ENCODE data around the gene IRS1.
A peak's percentile ranks its signal among the peaks of the same experiment; 100 is the strongest.

Gene IRS1

DNA sequence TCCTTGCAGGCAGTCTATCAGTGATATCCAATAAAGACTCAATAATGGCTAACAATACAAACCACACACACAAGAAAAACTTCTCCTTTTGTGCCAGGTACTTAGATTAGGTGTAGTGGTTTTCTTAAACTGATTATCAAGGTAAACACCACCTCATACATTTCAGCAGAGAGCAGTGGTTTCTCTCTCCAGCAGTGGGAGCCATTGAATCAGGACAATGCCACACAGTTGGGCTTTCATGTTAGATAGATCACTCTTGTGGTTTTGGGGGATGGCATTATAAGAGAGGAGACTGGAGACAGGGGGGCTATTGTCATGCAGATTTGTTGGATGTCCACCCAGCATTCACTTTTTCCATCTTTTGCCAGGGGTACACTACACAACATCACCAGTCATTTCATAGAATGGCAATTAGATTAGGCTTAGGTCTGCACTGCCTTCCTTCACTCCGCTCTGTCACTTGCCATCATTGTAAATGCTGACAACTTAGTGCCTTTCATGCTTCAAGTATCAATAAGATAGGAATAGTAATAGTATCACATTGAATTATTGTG is 13.6 kb upstream of the IRS1 start:
- no peak for DNase-seq

DNA sequence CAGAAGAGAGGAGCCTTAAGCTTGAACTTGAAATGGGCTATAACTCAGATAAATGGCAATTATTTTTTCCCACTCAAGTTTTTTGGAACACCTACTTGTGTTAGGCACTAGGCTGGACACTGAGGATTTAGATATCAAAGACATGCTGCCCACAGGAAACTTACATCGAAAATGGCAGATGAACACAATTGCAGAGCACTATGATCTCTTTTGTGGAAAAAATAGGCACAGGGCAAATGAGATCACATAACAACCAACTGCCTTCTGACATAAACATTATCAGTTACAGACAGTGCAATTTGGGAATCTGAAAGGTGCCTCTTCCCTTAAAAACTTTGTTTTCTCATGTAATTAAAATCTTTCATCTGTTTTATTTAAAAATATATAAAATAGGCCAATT is 3.8 kb upstream of the IRS1 start:
- DNase-seq = no peak

DNA sequence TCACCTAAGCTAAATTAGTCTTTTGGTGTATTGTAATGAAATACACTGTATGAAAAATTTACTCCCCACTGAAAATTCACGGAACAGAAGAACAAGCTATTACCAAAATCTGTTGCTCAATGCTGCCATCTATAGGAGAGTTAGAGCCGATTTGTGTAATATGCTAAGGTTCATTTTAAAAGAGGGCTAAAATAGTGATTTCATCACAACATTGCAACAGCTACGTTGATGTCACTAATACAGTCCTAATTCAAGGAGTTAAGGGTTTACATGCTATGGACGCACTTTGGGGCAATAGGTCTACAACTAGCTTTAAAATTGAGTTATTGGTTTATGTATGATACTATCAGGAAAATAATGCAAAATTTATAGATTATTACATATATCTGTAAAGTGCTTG is 3.0 kb upstream of the IRS1 start:
- DNase-seq = no peak

DNA sequence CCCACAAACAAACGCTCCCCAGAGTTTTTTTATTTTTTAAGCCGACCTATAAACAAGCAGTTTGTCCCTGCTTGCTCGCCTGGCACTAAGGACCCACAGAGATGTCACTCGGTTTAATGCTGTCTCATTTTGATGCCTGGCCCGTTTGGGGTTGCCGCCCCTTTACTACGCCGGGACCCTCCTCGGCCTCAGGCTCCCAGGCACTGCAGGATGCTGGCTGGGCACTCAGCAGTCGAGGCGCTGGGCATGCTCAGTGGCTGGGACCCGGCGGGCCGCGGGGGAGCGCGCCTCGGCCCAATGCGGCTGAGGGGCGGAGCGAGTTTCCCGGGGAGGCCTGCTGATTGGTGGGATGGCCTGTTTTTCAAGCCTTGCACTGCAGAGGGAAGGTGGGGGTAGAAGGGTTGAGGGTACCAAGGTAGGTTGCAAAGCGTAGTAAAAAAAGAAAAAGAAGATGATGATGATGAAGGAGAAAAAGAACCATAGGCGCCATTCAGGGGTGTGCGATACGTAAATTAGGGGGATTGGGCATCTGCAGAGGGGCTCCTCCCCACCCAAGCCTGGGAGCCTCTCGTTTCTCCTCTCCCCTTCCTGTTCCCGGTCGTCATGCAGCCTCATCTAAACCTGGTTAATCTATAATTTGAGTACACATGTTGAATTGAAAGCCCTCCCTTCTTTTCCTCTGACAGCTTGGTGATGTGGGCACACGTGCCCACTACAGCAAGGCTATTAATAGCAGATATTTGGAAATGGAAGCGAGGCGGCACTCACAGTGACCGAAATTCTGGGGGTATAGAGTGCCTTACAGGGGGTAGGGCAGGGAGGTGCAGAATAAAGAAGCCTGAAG is 1.5 kb upstream of the IRS1 start:
- peak; percentile 86 for DNase-seq

DNA sequence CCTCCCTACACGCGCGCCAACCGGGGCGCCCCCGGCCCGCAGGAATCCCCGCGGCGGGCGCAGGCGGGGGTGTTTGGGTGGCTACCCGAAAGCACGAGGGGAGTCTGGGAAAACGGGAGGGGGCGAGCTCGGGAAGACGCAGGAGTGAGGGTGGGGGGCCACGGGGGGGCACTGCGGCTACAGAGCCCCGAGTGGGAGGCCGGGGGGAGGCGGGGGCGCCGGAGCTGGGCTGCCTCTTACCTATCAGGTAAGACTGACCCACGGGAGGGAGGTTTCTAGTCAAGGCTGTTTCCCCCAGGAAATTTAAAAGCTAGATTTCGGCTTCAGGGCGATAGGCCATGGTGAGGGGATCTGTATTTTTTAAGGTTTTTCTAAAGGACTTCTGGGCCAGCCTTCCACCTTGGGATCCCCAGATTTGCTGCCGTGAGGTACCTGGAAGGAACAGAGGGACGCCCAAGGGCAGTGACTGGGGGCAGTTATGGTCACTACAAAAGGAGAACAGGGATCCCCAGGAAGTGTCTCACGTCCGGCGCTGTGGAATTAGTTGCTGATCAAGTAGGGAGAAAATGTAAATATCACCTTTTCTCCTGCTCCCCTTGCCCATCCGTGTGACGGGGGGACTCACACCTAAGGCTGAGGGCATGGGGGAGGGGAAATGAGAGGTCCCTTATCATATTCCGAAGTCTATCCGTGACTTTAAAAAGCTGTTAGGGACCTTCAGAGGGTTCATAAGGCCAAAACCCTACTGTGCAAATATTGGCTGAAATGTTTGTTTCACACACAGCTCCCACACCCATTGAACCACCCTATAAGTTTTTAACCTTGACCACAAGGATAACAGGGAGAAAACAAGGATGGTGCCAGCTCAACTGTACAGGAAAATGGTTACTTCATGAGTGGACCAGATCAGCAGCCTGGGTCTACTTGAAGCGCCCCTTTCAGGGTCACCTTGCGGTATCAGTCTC is 638 bp upstream of the IRS1 start:
- no peak for DNase-seq

DNA sequence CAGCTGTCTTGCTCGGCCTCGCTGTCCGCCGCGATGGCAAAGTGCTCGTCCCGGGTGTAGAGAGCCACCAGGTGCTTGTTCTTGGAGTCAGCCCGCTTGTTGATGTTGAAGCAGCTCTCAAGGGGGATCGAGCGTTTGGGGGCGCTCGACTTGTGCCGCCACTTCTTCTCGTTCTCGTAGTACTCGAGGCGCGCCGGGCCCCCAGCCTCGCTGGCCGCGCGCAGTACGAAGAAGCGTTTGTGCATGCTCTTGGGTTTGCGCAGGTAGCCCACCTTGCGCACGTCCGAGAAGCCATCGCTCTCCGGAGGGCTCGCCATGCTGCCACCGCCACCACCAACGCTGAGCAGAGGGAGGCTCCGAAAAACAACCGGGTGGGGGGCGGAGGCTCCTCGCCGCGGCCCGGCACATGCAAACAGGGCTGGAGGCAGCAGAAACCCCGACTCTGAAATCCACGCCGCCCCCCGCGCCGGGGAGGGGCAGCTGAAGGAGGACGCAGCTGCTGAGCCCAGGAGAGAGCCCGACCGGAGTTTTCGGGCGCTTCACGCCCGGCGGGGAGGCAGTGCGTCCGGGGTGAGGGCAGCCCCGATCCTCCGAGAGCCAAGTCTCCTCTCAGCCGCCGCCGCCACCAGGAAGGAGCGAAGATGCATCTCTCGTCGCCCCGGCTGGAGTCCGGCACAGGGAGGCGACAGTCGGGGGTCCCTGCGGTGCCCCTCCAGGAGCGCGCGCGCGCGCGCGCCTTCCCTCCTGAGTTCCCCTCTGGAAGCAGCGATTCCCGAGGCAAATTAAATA is 1.0 kb downstream of the IRS1 start:
- DNase-seq = peak; percentile 78

DNA sequence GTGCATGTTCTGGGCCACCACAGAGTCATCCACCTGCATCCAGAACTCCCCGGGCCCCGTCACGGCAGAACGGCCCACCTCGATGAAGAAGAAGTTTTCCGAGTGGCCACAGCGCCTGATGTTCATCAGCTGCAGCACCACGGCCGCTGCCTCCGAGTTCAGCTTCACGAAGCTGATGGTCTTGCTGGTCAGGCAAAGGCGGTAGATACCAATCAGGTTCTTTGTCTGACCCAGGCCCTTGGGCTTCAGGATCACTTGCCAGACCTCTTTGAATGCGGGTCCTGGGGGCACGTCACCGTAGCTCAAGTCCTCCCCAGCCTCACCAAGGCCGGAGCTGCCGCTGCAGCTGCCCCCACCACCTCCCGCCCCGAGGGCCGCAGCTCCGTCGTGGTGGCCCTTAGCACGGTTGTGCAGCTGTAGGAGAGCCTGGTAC is 1.6 kb downstream of the IRS1 start:
- no peak for DNase-seq

DNA sequence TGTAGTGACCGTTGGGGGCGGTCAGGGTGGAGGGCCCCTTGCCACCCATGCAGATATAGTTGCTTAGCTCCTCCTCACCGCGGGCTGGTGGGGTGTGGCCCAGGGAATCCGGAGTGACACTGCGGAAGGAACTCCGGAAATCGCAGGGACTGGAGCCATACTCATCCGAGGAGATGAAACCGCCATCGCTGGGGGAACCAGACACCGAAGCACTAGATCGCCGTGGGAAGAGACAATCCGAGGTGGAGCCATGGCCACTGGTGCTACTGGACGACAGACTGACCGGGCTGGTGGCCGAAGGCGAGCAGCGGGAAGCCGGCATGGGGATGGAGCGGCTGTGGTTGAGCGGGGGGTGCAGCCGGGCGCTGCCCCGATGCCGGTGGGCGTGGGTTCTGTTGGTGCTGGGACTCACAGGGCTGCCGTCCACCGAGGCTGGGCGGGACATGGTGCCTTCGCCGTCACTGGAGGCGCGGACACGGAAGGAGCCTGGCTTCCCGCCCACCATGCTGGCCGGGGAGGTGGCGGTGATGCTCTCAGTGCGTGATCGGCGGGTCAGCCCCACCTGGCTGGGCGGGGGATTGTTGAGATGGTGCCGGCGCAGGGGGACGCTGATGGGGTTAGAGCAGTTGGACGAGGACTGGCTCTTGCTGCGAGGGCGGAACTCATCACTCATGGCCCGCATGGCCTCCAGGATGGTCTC is 2.2 kb downstream of the IRS1 start:
- DNase-seq = peak; percentile 35

DNA sequence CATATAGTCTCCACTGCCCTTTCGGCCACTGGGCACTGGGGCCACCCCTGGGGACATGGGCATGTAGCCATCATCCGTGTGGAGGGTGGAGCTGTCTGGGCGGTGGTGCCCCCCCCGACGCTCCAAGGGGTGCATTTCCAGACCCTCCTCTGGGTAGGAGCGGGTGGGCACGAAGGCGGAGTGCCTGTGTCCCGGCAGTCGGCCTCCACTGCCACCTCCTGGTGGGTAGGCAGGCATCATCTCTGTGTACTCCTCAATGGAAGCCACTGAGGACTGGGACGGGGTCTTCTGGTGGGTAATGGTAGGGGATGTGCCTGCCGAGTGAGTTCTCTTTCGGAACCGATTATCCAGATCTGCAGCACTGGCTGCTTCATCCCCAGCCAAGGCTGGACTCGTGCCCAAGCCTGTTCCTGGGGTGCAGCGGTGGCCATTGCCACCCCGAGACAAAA is 2.8 kb downstream of the IRS1 start:
- peak; percentile 46 for DNase-seq

DNA sequence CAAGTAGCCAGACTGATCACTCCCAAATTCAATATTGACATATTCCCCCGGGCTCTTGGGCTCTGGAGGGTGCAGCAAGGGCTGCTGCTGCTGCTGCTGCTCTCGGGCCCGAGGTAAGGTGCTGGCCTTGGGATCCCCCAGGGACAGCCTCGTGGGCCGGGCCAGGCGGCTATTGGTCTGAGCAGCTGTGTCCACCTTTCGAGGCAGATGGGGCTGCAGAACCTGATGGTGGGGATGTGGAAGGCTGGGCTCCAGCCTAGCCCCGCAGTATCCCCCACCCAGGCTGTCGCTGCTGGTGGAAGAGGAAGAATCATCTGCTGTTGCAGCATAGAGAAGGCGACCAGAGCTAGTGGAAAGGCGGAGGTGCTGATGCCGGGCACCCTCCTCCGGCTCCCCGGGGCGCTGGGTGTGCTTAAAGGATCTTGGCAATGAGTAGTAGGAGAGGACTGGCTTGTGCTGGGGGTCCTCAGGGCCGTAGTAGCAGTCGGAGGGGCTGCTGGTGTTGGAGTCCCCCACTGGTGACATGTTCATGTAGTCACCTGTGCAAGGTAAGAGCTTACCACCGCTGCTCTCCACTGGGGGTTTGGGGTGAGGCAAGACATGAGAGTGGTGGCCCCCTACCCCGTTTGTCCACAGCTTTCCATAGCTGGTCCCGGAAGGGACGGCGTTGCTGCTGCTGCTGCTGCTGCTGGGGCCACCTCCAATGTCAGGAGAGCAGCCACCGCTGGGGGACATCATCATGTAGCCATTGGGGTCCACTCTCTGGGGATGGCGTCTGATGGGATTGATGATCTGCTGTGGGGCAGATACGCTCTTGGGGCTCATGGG is 3.4 kb downstream of the IRS1 start:
- DNase-seq = peak; percentile 21

DNA sequence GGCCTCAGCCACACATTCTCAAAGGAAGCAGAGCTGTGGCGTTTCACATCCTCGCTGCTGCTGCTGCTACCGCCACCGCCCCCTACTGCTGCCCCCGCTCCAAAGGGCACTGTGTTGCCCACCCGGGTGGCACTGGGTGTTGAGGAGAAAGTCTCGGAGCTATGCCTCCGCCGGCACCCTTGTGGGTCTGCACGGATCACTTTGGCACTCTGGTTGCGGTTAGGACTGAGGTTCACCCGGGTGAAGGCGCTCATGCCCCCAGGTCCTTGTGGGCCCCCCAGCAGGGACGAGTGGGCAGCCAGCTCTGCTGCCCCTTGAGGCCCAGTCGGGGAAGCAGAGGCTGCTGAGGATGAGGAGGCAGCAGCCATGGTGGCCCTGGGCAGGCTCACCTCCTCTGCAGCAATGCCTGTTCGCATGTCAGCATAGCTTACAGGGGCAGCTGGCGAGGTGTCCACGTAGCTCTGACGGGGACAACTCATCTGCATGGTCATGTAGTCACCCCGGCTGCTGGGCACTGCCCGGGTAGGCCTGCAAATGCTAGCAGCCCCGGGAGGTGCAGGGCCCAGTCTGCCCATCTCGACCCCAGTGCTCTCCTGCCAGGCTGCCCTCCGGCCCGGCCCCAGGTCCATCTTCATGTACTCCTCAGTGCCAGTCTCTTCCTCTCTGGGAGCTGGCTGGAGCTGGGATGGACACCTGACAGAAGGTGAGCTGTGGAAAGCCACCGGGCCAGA is 4.2 kb downstream of the IRS1 start:
- DNase-seq = peak; percentile 32

DNA sequence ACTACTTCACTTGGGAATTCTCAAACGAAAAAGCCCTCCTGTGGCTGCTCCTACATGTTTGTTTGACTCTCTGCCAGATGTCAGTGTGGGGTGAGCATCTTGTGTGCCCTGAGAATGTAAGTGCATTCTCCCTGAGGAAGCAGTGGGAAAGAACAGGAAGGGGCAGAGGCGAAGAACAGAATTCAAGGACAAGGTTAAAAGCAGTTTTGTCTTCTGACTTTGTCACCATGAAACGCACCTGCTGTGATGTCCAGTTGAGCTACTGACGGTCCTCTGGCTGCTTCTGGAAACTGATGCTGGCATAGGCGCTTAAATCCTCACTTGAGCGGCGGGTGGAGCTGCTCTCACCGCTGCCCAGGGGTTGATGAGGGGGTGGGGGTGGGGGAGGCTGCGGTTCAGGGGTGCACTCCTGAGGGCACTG is 4.9 kb downstream of the IRS1 start:
- DNase-seq = peak; percentile 33

DNA sequence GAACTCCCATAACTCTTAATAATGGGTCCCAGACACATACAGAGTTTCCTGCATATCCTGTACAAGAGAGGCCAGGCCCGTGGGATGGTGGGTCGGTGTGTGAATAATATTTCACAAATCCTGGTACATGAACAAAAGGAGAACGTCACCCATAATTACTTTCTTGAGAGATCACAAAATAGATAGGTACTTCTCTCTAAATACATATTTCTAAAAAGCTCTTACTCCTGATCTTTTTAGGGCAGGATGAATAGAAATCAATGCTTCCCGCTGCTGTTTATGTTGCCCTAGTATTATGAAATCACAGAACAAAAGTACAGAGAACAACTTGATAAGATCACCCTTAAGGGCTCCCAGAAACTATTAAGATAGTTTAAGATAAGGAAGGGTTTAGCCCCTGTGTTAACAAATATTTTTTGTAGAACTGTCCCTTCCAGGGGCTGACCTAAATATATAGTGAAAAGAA is 5.4 kb downstream of the IRS1 start:
- DNase-seq = peak; percentile 27

DNA sequence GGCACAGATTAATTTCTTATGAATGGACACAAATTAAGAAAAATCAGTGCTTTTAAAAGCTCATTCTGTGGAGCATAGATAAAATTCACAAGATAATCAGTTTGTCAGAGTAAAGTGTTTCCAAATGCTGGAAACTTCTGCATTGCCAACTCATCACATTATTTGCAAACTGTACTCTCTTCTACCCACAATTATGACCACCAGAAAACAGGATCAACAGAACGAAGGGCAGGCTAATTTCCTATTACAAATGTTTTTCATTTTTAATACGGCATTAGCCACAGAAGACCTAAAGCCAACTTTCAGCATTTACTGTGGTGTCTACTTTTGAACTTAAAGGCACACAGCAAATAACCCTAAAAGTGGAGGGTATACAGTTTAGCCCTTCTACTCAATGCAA is 6.0 kb downstream of the IRS1 start:
- DNase-seq = no peak

DNA sequence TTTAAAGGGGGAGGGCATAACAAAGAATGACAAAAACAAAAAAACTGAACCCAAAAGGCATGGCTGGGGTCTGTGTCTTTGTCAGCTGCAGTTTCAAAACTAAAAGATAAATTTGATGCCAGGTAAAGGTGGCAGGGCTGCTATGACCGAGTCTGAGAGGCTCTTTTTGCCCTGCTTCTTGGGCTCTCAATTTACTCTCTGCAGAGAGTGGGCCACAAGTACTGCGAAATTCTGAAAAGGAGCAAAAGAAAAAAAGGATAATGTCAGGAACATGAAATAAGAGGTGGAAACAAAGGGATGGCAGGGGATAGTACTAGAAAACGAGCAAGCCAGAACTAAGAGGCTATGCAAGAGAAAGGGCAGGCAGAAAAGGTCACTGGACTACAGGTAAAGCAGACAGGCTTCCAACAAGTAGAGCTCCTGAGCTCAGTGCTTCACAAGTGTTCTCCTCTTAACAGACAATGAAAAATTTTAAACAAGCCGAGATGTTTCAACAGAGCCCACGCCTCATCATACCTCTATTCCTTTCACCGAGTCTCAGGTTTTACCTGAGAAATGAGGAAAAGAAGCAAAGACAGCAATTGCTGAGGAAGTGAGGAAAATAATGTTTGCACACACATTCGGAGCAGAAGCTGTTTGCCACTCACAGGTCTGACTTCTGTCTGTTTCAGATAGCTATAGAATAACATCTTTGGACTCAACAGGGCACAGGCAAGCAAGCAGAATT is 7.3 kb downstream of the IRS1 start:
- DNase-seq = peak; percentile 23

DNA sequence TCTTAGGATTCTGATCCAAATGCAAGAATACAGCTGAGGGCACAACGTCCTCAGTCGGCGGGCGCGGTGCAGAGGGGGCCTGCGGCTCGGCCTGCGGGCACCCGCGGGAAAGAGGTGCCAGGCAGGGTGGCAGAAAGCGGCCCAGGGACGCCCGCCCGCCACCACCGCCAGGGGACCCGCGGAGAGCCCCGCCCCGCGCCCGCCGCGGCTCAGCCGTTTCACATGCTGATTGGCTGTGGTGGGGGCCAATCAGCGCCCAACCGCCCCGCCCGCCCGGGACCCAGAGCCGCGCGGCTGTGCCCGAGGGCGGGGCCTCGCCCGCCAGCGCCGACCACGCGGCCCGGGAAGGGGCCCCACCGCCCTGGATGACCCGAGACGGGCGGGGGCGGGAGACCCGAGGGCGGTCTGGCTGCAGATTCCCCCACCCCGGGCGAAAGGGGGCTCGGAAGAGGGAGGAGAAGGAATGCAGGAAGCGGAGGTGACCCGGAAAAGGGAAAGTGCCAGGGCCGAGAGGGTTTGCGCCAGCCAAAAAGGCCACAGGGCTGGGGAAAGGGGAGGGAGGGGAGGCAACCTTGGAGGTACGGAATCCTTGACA is 8.0 kb downstream of the IRS1 start:
- DNase-seq = peak; percentile 93

DNA sequence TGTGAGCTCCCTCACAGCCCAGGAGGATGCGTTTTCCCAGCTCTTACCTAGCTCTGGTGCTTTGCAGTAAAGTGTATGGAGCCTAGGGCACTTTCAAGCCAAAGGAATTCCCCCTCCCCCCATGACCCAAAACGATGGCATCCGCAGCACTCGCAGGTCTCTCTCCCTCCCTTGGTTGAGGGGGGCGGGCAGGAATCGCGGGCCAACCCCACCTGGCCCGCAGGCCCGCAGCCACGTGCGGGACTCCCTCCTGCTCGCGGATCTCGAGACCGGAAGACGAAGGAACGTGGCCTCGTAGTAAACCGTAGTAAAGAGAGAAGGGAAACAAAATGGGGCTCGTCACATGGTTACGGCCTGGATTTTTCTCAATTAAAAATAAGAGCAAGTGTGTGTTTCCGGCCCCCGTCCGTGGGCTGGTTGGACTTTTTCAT is 8.5 kb downstream of the IRS1 start:
- DNase-seq = no peak

DNA sequence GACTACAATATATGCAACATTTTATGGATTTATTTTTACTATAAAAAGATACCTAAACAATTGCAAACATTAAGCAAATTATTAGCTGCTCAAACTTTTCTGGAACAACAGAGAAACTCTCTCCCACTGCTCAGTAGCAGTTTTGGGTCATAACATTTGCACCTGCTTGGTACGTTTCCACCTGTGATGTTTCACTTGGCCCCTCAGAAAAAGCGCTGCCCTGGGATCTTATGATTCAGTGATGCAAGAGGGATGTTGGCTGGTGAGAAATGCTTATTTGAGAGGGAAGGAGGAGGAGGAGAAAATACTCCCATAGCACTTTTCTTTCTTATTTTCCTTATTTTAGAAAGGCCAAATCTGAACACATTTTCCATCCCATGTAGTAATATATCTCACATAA is 9.2 kb downstream of the IRS1 start:
- DNase-seq = no peak

DNA sequence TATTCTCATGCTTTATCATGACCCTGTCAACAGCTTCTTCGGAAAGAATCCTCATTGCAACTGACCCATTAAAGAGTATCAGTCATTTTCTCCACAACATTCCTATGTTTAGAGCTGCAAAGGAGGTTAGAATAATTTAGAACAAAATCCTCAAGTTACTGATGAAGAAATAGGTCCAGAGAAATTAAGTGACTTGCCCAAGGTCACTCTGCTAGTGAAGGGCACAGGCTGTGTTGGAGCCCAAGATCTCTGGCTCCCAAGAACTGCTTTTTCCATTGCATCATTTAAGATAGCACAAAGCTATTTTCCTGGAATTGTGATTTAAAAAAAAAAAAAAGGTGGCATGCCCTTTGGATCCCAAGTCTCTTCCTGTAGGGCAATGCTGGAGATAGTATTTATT is 9.6 kb downstream of the IRS1 start:
- DNase-seq = no peak
